Skeletal muscle satellite cell (primary cell): ENCODE data around the gene CSNK1A1L.

Source experiments
- H3K27me3 ChIP-seq: 2 replicates; pipeline ENCODE4 v1.7.0; 2013; ENCODE audit warnings: low read length; ENCODE audit not compliant: control insufficient read depth, insufficient read depth
- H3K36me3 ChIP-seq: 2 replicates; pipeline ENCODE4 v1.7.0; 2013; ENCODE audit warnings: mild to moderate bottlenecking, control low read depth, low read length; ENCODE audit not compliant: insufficient read depth
- H3K4me1 ChIP-seq: 2 replicates; pipeline ENCODE4 v1.7.0; 2013; ENCODE audit warnings: low read length; ENCODE audit not compliant: control insufficient read depth, insufficient read depth
- H3K4me2 ChIP-seq: 2 replicates; pipeline ENCODE4 v1.7.0; 2013; ENCODE audit warnings: mild to moderate bottlenecking, low read length
- H3K4me3 ChIP-seq: 2 replicates; pipeline ENCODE4 v1.7.0; 2013; ENCODE audit warnings: low read length
- H3K9ac ChIP-seq: 2 replicates; pipeline ENCODE4 v1.7.0; 2013; ENCODE audit warnings: mild to moderate bottlenecking, low read depth, low read length, moderate library complexity
- H3K9me3 ChIP-seq: replicated peaks from 2 replicates; pipeline ENCODE4 v1.7.0; 2013; ENCODE audit warnings: mild to moderate bottlenecking, control low read depth, low read length

CSNK1A1L gene

DNA sequence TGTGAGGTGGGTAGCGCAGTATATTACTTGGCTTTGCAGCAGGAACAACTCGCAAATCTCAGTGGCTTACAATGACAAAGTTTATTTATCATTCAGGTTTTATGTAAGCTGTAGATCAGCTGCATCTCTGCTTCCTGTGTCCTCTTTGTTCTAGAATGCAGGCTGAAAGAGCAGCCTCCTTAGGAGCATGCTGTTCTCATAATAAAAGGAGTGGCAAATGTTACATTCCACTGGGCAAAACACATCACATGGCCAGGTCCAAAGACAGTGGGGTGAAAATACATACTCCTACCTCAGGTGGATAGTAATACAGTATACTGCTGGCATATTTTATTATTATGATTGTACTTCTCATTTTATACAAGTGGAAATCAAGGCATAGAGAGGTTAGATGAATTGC is 1.2 kb upstream of the CSNK1A1L start:
- H3K36me3 ChIP-seq = no peaks in the 10 kb centered on the region
- no peak overlapping the region for H3K9ac ChIP-seq
- no peak overlapping the region for H3K4me2 ChIP-seq
- peaks cover 21% of the 10 kb centered on the region for H3K4me1 ChIP-seq
- no peaks in the 10 kb centered on the region for H3K27me3 ChIP-seq
- H3K9me3 ChIP-seq = no peaks in the 10 kb centered on the region
- no peak overlapping the region for H3K4me3 ChIP-seq

DNA sequence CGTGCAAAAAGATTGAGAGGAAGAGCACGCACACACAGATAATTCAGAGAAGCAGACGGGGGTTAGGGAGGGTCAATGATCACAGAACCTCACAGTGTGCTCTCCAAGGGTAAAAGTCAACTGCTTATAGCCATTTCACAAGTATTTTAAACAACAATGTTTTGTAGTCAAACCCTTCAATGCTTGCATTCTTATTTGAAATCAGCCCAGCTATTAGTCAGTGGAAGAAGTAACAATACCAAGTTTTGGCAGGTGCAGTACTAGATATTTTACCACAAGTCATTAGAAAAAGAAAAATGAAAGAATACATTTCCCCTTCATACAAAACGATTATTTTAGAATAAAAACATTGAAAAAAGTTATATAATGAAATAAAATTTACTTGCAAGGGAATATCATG is 2.6 kb downstream of the CSNK1A1L start:
- no peaks in the 10 kb centered on the region for H3K9me3 ChIP-seq
- H3K4me3 ChIP-seq = no peak overlapping the region
- H3K4me1 ChIP-seq = peaks cover 7% of the 10 kb centered on the region
- H3K4me2 ChIP-seq = no peak overlapping the region
- no peaks in the 10 kb centered on the region for H3K36me3 ChIP-seq
- no peaks in the 10 kb centered on the region for H3K27me3 ChIP-seq
- H3K9ac ChIP-seq = no peak overlapping the region

DNA sequence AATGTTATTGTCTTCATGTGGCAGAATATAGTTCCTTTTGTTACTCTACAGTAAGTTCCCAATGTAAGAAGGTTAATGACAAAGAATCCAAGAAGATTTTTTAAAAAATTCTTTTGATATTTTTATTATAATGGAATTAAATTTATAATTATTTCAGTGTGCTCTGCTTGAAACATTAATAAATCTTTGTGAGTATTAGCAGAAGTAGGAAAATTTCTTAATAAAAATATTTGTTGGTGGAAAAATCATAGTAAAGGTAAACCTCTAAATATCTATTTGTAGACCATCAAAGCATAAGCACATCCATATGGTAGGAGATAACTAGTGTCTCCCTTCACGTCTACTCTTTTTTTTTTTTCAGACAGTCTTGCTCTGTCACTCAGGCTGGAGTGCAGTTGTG is 4.3 kb downstream of the CSNK1A1L start:
- Histone ChIP-seq H3K9me3 (no peaks in the 10 kb centered on the region), H3K36me3 (no peaks in the 10 kb centered on the region), H3K4me3 (no peak overlapping the region), H3K9ac (no peak overlapping the region), H3K27me3 (no peaks in the 10 kb centered on the region), H3K4me1 (no peaks in the 10 kb centered on the region), H3K4me2 (no peak overlapping the region)

DNA sequence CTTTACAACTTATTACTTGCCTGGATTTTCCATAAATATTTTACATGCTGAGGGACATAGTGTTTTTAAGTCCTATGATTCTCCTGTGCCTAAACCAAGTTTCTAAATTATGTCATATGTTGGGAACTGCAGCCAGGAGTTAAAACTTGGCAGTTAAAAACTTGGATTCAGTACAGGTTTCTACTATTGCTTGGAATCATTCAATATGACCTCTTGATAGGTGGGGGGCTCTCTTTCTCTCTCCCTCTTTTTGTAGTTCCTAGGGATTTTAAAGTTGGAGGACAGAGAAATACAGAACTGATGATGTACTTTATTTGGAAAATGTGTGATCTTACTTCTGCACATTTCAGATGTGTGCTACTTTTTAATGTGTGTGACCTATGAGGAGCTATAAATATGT is 4.7 kb downstream of the CSNK1A1L start:
- no peaks in the 10 kb centered on the region for H3K9me3 ChIP-seq
- H3K36me3 ChIP-seq = no peaks in the 10 kb centered on the region
- no peak overlapping the region for H3K4me2 ChIP-seq
- H3K27me3 ChIP-seq = no peaks in the 10 kb centered on the region
- H3K9ac ChIP-seq = no peak overlapping the region
- no peaks in the 10 kb centered on the region for H3K4me1 ChIP-seq
- H3K4me3 ChIP-seq = no peak overlapping the region

DNA sequence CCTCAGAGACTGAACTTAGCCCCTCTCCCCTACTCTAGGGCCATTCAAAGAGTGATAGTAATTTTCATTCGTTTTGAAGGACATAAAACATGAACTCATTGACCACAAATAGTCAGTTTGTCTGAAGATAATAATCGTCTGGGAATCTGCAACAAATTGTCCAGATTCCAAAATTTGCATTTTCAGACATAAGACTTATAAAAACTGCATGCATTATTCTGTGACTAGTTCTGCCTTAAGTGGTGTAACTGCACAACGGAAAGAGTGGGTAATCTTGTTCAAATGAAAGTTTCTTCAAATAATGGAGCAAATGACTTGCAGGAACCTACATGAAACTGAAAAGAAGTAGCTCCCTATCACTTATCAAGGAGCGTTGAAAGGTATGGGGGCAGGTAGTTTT is 8.4 kb downstream of the CSNK1A1L start:
- no peak overlapping the region for H3K9ac ChIP-seq
- H3K36me3 ChIP-seq = no peaks in the 10 kb centered on the region
- H3K4me1 ChIP-seq = no peaks in the 10 kb centered on the region
- H3K4me2 ChIP-seq = no peak overlapping the region
- H3K9me3 ChIP-seq = no peaks in the 10 kb centered on the region
- H3K4me3 ChIP-seq = no peak overlapping the region
- H3K27me3 ChIP-seq = no peaks in the 10 kb centered on the region

DNA sequence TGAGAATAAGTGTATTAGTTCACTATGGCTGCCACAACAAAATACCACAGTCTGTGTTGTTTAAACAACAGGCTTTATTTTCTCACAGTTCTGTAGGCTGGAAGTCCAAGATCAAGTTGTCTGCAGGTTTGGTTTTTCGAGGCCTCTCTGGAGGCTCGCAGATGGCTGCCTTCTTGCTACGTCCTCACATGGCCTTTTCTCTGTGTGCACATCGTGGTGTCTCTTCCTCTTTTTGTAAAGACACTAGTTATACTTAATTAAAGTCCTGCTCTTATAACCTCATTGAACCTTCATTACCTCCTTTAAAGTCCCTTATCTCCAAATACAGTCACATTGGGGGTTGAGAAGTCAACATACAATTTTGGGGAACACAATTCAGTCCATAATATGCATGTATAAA is 10.6 kb downstream of the CSNK1A1L start:
- Histone ChIP-seq H3K27me3 (no peaks in the 10 kb centered on the region), H3K4me3 (no peak overlapping the region), H3K4me2 (no peak overlapping the region), H3K36me3 (no peaks in the 10 kb centered on the region), H3K4me1 (no peaks in the 10 kb centered on the region), H3K9me3 (no peaks in the 10 kb centered on the region), H3K9ac (no peak overlapping the region)

DNA sequence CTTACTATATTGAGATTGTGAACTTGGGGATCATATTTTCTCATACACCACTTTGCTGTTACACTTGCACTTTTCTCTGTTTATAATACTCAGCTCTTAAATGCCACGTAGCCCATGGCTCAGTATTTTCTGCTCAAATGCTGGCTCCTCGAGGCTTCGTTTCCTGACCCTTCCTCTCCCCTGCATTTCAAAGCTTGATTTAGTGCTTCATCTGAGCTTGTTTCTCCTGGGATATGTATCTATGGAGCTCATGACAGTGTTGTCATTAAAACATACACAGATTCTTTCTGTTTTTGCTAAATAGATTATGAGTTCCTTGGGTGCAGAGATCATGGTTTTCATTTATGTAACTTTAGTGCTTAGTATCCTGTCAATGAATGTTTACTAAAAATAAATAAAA is 11.4 kb downstream of the CSNK1A1L start:
- Histone ChIP-seq H3K9me3 (no peaks in the 10 kb centered on the region), H3K9ac (no peak overlapping the region), H3K4me3 (no peak overlapping the region), H3K4me1 (no peaks in the 10 kb centered on the region), H3K36me3 (no peaks in the 10 kb centered on the region), H3K4me2 (no peak overlapping the region), H3K27me3 (no peaks in the 10 kb centered on the region)

DNA sequence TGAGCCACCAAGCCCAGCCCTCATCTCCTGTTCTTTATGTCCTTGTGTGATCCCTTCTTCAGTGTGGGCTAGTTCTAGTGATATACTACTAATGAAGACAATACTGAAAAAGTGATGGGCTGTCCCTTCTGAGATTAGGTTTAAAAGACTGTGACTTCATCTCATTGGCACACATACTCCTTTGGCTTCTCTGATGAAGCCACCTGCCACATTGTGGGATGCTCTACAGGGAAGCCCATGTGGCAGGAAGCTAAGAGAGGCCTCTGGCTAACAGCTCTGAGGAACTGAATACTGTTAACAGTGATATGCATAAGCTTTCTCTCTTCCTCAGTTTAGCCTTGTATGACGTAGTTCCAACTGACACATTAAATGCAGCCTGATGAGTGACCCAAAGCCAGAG is 13.6 kb downstream of the CSNK1A1L start:
- Histone ChIP-seq H3K27me3 (no peaks in the 10 kb centered on the region), H3K4me2 (no peak overlapping the region), H3K4me1 (no peaks in the 10 kb centered on the region), H3K9me3 (no peaks in the 10 kb centered on the region), H3K9ac (no peak overlapping the region), H3K36me3 (no peaks in the 10 kb centered on the region), H3K4me3 (no peak overlapping the region)

DNA sequence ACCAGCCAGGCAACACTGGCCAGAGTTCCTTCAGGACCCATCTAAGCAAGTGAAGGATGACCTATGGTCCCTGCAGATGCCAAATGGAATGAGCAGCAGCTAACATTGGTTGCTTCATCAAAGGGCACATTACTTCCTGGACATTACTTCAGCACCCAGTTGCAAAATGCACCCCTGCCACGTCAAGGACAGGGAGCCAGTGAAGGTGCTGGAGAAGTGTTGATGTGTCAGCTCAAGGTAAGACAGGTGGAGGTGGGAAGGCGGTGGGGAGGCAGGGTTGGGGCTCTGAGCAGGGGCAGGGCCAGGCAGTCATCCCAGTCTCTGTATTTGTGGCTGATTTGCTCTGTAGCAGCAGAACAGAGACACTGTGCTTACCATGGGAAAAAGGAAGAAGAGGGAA is 14.6 kb downstream of the CSNK1A1L start:
- H3K9me3 ChIP-seq = no peaks in the 10 kb centered on the region
- H3K9ac ChIP-seq = no peak overlapping the region
- H3K4me2 ChIP-seq = no peak overlapping the region
- H3K4me1 ChIP-seq = no peaks in the 10 kb centered on the region
- no peak overlapping the region for H3K4me3 ChIP-seq
- no peaks in the 10 kb centered on the region for H3K27me3 ChIP-seq
- no peaks in the 10 kb centered on the region for H3K36me3 ChIP-seq

DNA sequence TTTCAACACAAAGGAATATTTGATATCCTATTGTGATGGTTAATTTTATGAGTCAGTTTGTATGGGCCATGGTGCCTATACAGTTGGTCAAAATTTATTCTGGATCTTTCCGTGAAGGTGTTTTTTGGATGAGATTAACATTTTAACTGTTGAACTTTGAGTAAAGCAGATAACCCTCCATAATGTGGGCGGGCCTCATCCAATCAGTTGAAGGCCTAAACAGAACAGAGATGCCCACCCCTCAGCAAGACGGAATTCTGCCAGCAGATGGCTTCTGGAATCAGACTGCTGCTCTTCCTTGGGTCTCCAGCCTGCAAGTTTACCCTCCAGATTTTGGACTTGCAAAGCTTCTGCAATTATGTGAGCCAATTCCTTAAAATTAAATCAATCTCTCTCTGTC is 16.0 kb downstream of the CSNK1A1L start:
- Histone ChIP-seq H3K9ac (no peak overlapping the region), H3K9me3 (no peaks in the 10 kb centered on the region), H3K36me3 (no peaks in the 10 kb centered on the region), H3K27me3 (no peaks in the 10 kb centered on the region), H3K4me2 (no peak overlapping the region), H3K4me1 (no peaks in the 10 kb centered on the region), H3K4me3 (no peak overlapping the region)

DNA sequence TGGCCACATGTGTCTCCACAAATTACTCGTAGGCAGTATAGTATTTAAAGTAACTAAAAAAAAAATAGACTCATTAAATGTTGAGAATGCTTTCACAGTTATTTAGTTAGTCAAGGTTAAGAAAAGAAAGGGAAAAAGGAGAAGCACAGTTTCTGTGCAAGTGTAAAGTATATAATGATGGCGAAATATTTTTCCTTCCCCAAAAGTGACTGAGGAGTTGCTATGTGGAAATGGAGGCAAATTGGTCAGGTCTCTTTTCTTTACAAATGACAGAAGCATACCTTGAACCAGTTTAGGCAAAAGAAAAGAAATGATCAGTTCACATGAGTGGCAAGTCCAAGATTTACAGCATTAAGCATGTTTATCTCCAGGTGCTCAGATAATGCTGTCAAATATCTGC is 18.0 kb downstream of the CSNK1A1L start:
- Histone ChIP-seq H3K27me3 (no peaks in the 10 kb centered on the region), H3K4me2 (no peak overlapping the region), H3K4me3 (no peak overlapping the region), H3K4me1 (no peaks in the 10 kb centered on the region), H3K9me3 (no peaks in the 10 kb centered on the region), H3K9ac (no peak overlapping the region), H3K36me3 (no peaks in the 10 kb centered on the region)

DNA sequence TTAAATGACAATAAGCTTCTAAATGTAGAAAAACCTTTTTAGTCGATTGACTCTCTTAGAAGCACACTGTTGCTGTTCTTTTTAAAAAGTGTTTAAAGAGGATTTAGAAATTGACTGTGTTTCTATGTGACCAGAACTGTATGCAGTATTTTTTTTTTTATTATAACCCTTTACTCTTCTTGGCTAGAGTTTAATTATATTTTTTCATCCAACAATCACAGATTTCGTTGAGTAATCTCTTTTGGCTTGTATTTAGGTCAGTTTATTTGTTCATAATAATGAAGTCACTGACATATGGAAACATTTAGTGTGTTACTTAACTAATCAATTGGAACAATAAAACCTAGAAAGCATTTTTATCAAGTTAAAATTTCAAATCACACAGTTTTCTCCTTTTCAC is 19.9 kb downstream of the CSNK1A1L start:
- no peaks in the 10 kb centered on the region for H3K27me3 ChIP-seq
- H3K4me1 ChIP-seq = no peaks in the 10 kb centered on the region

DNA sequence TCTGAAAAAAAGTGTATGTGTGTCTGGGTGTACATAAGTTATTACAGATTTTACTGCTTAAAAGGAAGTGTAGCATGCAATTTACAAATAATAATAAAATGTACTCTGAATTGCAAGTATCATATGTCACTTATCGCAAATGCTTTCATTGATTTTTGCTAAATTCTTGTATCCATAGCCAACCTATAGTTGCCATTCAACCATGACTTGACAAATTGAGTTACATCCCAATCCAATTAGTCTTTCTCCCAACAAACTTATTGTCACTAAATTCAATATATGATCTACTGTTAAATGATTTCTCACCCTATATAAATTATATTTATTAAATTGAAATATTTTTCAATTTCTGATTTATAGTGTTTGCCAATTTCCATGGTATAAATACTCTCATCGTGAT is 28.6 kb downstream of the CSNK1A1L start:
- no peak overlapping the region for H3K4me3 ChIP-seq
- no peaks in the 10 kb centered on the region for H3K36me3 ChIP-seq
- H3K27me3 ChIP-seq = no peaks in the 10 kb centered on the region
- H3K9ac ChIP-seq = no peak overlapping the region
- no peak overlapping the region for H3K4me2 ChIP-seq
- H3K4me1 ChIP-seq = no peaks in the 10 kb centered on the region
- no peaks in the 10 kb centered on the region for H3K9me3 ChIP-seq

More for the DNA sequence above, 19.9 kb downstream of the CSNK1A1L start:
- no peak overlapping the region for H3K4me3 ChIP-seq
- no peak overlapping the region for H3K4me2 ChIP-seq
- H3K9me3 ChIP-seq = no peaks in the 10 kb centered on the region
- no peak overlapping the region for H3K9ac ChIP-seq
- H3K36me3 ChIP-seq = no peaks in the 10 kb centered on the region
